Measurements from ENCODE around the gene RRBP1.

DNA sequence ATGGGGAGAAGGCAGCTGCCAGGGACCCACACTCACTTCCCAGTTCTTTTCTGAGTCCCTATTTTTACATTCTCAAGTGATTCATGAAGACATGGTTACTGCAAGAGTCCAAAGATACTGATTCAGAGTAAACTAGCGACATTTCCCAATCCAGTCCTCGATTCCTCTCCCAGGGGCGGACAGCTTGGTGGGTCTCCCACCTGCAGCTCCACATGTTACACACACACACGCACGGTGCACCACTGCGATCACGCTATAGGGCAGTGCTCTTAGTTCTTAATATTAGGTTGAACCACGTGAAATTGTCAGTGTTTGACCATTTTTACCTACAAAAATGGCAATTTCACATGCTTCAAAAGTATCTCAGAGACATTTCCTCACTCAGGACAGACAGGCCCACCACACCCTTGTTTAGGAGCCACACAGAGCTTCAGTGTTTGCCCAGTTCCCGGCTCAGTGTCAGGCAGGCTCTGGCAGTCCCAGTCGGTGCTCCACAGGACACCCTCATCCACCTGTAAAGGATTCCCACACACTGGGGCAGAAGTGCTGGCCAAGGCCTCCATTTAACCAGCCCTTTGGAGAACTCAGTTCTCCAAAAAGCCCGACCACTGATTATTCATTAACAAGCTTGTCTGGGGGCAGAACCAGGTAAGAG, 51.8 kb downstream of the RRBP1 start:
- TF ChIP-seq, protein P1, sequence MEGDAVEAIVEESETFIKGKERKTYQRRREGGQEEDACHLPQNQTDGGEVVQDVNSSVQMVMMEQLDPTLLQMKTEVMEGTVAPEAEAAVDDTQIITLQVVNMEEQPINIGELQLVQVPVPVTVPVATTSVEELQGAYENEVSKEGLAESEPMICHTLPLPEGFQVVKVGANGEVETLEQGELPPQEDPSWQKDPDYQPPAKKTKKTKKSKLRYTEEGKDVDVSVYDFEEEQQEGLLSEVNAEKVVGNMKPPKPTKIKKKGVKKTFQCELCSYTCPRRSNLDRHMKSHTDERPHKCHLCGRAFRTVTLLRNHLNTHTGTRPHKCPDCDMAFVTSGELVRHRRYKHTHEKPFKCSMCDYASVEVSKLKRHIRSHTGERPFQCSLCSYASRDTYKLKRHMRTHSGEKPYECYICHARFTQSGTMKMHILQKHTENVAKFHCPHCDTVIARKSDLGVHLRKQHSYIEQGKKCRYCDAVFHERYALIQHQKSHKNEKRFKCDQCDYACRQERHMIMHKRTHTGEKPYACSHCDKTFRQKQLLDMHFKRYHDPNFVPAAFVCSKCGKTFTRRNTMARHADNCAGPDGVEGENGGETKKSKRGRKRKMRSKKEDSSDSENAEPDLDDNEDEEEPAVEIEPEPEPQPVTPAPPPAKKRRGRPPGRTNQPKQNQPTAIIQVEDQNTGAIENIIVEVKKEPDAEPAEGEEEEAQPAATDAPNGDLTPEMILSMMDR (IDR thresholded peaks at IDR 0.05): no peak
- no peak for TF ChIP-seq POLR2AphosphoS5 (IDR thresholded peaks at IDR 0.05)

Data from breast epithelium (tissue), 3 donors.